H9 (cell line): ENCODE measurements around the gene ECI2. TPM values are rescaled to one million over a fixed set of nuclear protein-coding genes. Genes with fewer than 3 reads are reported as not detected.

Experiments used
- DNase-seq: peaks from one replicate; pipeline ENCODE4 v3.0.0-alpha.2; 2017
- H2AFZ ChIP-seq: one replicate; pipeline ENCODE4 v1.6.1; 2013; ENCODE audit warnings: mild to moderate bottlenecking, low read length, control low read depth, moderate library complexity
- H2AK5ac ChIP-seq: 2 replicates; pipeline ENCODE4 v1.6.1; 2013; ENCODE audit warnings: low read length, control low read depth, mixed read lengths; ENCODE audit not compliant: insufficient read length
- H2BK120ac ChIP-seq: one replicate; pipeline ENCODE4 v1.6.1; 2013; ENCODE audit warnings: low read depth, mild to moderate bottlenecking, low read length, control low read depth, inconsistent platforms; ENCODE audit not compliant: poor library complexity, severe bottlenecking
- H2BK12ac ChIP-seq: 2 replicates; pipeline ENCODE4 v1.6.1; 2013; ENCODE audit warnings: low read length, control low read depth, mixed read lengths, low read depth; ENCODE audit not compliant: insufficient read length
- H2BK15ac ChIP-seq: 2 replicates; pipeline ENCODE4 v1.6.1; 2013; ENCODE audit warnings: low read depth, low read length, control low read depth
- H2BK20ac ChIP-seq: one replicate; pipeline ENCODE4 v1.6.1; 2013; ENCODE audit warnings: low read depth, mild to moderate bottlenecking, low read length, control low read depth, inconsistent platforms; ENCODE audit not compliant: poor library complexity, severe bottlenecking
- H2BK5ac ChIP-seq: 2 replicates; pipeline ENCODE4 v1.6.1; 2013; ENCODE audit warnings: low read length, control low read depth, mixed read lengths; ENCODE audit not compliant: insufficient read length
- H3K14ac ChIP-seq: 2 replicates; pipeline ENCODE4 v1.6.1; 2013; ENCODE audit warnings: low read length, control low read depth; ENCODE audit not compliant: insufficient read depth
- H3K18ac ChIP-seq: 2 replicates; pipeline ENCODE4 v1.6.1; 2013; ENCODE audit warnings: low read depth, mild to moderate bottlenecking, mixed read lengths, low read length, control low read depth; ENCODE audit not compliant: insufficient read length
- H3K23ac ChIP-seq: 2 replicates; pipeline ENCODE4 v1.6.1; 2013; ENCODE audit warnings: low read length, control low read depth, mixed read lengths, low read depth; ENCODE audit not compliant: insufficient read length
- H3K23me2 ChIP-seq: 2 replicates; pipeline ENCODE4 v1.6.1; 2013; ENCODE audit warnings: low read depth, mild to moderate bottlenecking, mixed read lengths, low read length, control low read depth; ENCODE audit not compliant: insufficient read length, poor library complexity, severe bottlenecking
- H3K27ac ChIP-seq: 2 replicates; pipeline ENCODE4 v1.5.1; 2013; ENCODE audit warnings: low read length, control low read depth, mixed read lengths, low read depth; ENCODE audit not compliant: insufficient read length
- H3K27me3 ChIP-seq: 2 replicates; pipeline ENCODE4 v1.6.1; 2013; ENCODE audit warnings: low read length, control low read depth, inconsistent platforms; ENCODE audit not compliant: insufficient read depth
- H3K4ac ChIP-seq: 2 replicates; pipeline ENCODE4 v1.6.1; 2013; ENCODE audit warnings: low read depth, mild to moderate bottlenecking, control low read depth, inconsistent platforms, low read length, moderate library complexity
- H3K4me1 ChIP-seq: 2 replicates; pipeline ENCODE4 v1.6.1; 2013; ENCODE audit warnings: low read length, control low read depth, inconsistent platforms; ENCODE audit not compliant: insufficient read depth
- H3K4me2 ChIP-seq: 2 replicates; pipeline ENCODE4 v1.6.1; 2013; ENCODE audit warnings: low read length, control low read depth, mixed read lengths; ENCODE audit not compliant: insufficient read length, insufficient read depth
- H3K56ac ChIP-seq: 2 replicates; pipeline ENCODE4 v1.6.1; 2013; ENCODE audit warnings: low read depth, mild to moderate bottlenecking, mixed read lengths, low read length, control low read depth; ENCODE audit not compliant: insufficient read length
- H3K79me1 ChIP-seq: 2 replicates; pipeline ENCODE4 v1.6.1; 2013; ENCODE audit warnings: low read depth, mild to moderate bottlenecking, moderate library complexity, low read length, control low read depth, inconsistent platforms; ENCODE audit not compliant: insufficient read depth, poor library complexity, severe bottlenecking
- H3K79me2 ChIP-seq: 2 replicates; pipeline ENCODE4 v1.6.1; 2013; ENCODE audit warnings: low read length, control low read depth, inconsistent platforms; ENCODE audit not compliant: insufficient read depth
- H3K9ac ChIP-seq: 2 replicates; pipeline ENCODE4 v1.6.1; 2013; ENCODE audit warnings: low read length, control low read depth, mixed read lengths; ENCODE audit not compliant: insufficient read length; ENCODE audit errors: extremely low read depth
- H3K9me3 ChIP-seq: one replicate; pipeline ENCODE4 v1.6.1; 2013; ENCODE audit warnings: low read depth, low read length, inconsistent platforms; ENCODE audit not compliant: control insufficient read depth
- H3T11ph ChIP-seq: one replicate; pipeline ENCODE4 v1.6.1; 2013; ENCODE audit warnings: mild to moderate bottlenecking, low read length, control low read depth, inconsistent platforms
- H4K20me1 ChIP-seq: one replicate; pipeline ENCODE4 v1.6.1; 2013; ENCODE audit not compliant: control insufficient read depth, insufficient read length, insufficient read depth
- H4K5ac ChIP-seq: 2 replicates; pipeline ENCODE4 v1.6.1; 2013; ENCODE audit warnings: low read depth, mild to moderate bottlenecking, mixed read lengths, low read length, control low read depth; ENCODE audit not compliant: insufficient read length
- H4K8ac ChIP-seq: replicated peaks from 2 replicates; pipeline ENCODE4 v1.6.1; 2013; ENCODE audit warnings: low read length, control low read depth, mixed read lengths, low read depth; ENCODE audit not compliant: insufficient read length
- H4K91ac ChIP-seq: 2 replicates; pipeline ENCODE4 v1.6.1; 2013; ENCODE audit warnings: low read depth, mild to moderate bottlenecking, moderate library complexity, mixed read lengths, low read length, control low read depth; ENCODE audit not compliant: insufficient read length
- H3K27ac Mint-ChIP-seq, 3 experiments: 2 replicates in 2 of 3; 3 replicates in 1 of 3; pipeline ENCODE4 v1.8.0; 2020 to 2021; ENCODE audit warnings: mixed read lengths in 3 of 3, mild to moderate bottlenecking in 1 of 3, moderate library complexity in 1 of 3
- H3K27me3 Mint-ChIP-seq: 2 replicates; pipeline ENCODE4 v1.8.0; 2021; ENCODE audit warnings: low read depth, mild to moderate bottlenecking, moderate library complexity, mixed read lengths
- H3K36me3 Mint-ChIP-seq, 3 experiments: 2 replicates in 2 of 3; 3 replicates in 1 of 3; pipeline ENCODE4 v1.8.0; 2020 to 2021; ENCODE audit warnings: low read depth in 3 of 3, mixed read lengths in 3 of 3; ENCODE audit not compliant: insufficient read depth in 1 of 3
- H3K4me1 Mint-ChIP-seq, 2 experiments: 2 replicates each; pipeline ENCODE4 v1.8.0; 2020; ENCODE audit warnings: mixed read lengths in 2 of 2
- H3K4me3 Mint-ChIP-seq, 2 experiments: 2 replicates in 1 of 2; 3 replicates in 1 of 2; pipeline ENCODE4 v1.8.0; 2020 to 2021; ENCODE audit warnings: mild to moderate bottlenecking in 2 of 2, mixed read lengths in 2 of 2, moderate library complexity in 1 of 2
- H3K9me3 Mint-ChIP-seq, 2 experiments: 2 replicates in 1 of 2; 3 replicates in 1 of 2; pipeline ENCODE4 v1.8.0; 2020; ENCODE audit warnings: mild to moderate bottlenecking in 2 of 2, mixed read lengths in 2 of 2, moderate library complexity in 1 of 2
- CTCF ChIP-seq: fragments of 200-600 bp; sonication (generic); conservative IDR thresholded peaks from 3 replicates; pipeline ENCODE4 v1.8.0; 2021; ENCODE audit warnings: antibody characterized with exemption, mild to moderate bottlenecking
- WGBS: extraction: QIAGEN DNeasy Blood & Tissue Kit; methylation state at CpG from one replicate; pipeline ENCODE4 v1.1.7; 2013; ENCODE audit warnings: missing lambda C conversion rate, low lambda C conversion rate, mixed read lengths; ENCODE audit not compliant: insufficient read length; ENCODE audit errors: extremely low coverage; 5-methylcytosine and 5-hydroxymethylcytosine counted together
- total RNA-seq: library from RNA; stranded (reverse); gene quantifications from 2 replicates; pipeline ENCODE4 v1.2.1, GENCODE V29; 2021

The ECI2 gene
- total RNA-seq, 1 experiment from 2014 or later = 67.5 TPM

- no peak overlapping the region for H3K4ac ChIP-seq
- H3K79me1 ChIP-seq = no peaks in the 10 kb centered on the region
- no peaks in the 10 kb centered on the region for H4K20me1 ChIP-seq
- no peaks in the 10 kb centered on the region; the same call in 1 of the 2 replicates for H3K27me3 ChIP-seq
- H4K5ac ChIP-seq = no peak overlapping the region
- peak overlapping the region; percentile 22 to 94 (median 92); a peak in 6 of 7 replicates for H3K27ac Mint-ChIP-seq
- H2BK5ac ChIP-seq = no peak overlapping the region
- peaks cover 18 to 22% of the 10 kb centered on the region in 2 experiments; a peak in 4 of 5 replicates for H3K9me3 Mint-ChIP-seq
- H4K8ac ChIP-seq = no peak overlapping the region
- H3K14ac ChIP-seq = no peak overlapping the region
- H2BK12ac ChIP-seq = no peak overlapping the region
- H3K23me2 ChIP-seq = no peaks in the 10 kb centered on the region
- WGBS = no CpG with 5 or more reads among the region's 8 CpGs
- no peaks in the 10 kb centered on the region for H3K79me2 ChIP-seq
- H3K27me3 Mint-ChIP-seq = peaks cover 23% of the 10 kb centered on the region
- no peak overlapping the region for H2BK20ac ChIP-seq
- peaks cover 6 to 22% (median 8%) of the 10 kb centered on the region in 3 experiments; a peak in 4 of 7 replicates for H3K36me3 Mint-ChIP-seq
- H2BK120ac ChIP-seq = no peak overlapping the region
- peak overlapping the region; percentile 24 to 46; a peak in 4 of 5 replicates for H3K4me3 Mint-ChIP-seq
- H3K27ac ChIP-seq = peak overlapping the region; percentile 80
- H3K9ac ChIP-seq = no peak overlapping the region
- no peak for DNase-seq
- peaks cover 4% of the 10 kb centered on the region for H3K9me3 ChIP-seq
- TF ChIP-seq CTCF = no peak
- no peak overlapping the region for H3K18ac ChIP-seq
- no peak overlapping the region for H3K56ac ChIP-seq
- peaks cover 36 to 41% of the 10 kb centered on the region in 2 experiments for H3K4me1 Mint-ChIP-seq
- H4K91ac ChIP-seq = no peak overlapping the region
- peaks cover 12% of the 10 kb centered on the region; the same call in 1 of the 2 replicates for H3K4me1 ChIP-seq
- H2BK15ac ChIP-seq = no peak overlapping the region
- peak overlapping the region; percentile 69 for H3K4me2 ChIP-seq
- H3K23ac ChIP-seq = no peak overlapping the region
- no peak overlapping the region for H3T11ph ChIP-seq
- H2AK5ac ChIP-seq = no peak overlapping the region
- no peak overlapping the region for H2AFZ ChIP-seq
Observed at GRCh38 chr6:4169028-4169789, 33.8 kb upstream of the ECI2 start.
